Left lung (tissue), 10 donors: ENCODE measurements around the gene POU6F2. TPM values are rescaled to one million over a fixed set of nuclear protein-coding genes. Genes with fewer than 3 reads are reported as not detected.

ENCODE experiments used
- ATAC-seq: fragments of 200-7000 bp; cut with Tn5 transposase; one replicate; pipeline ENCODE4 v1.9.1; 2020; ENCODE audit warnings: moderate library complexity
- DNase-seq, 4 donors: peaks; one replicate each; pipeline ENCODE4 v3.0.0-alpha.2; 2013 to 2020
- H3K27ac ChIP-seq, 2 donors: fragments of 200-600 bp; sonication (generic) in 1 of 2; one replicate each; pipeline versions ENCODE4 v1.5.0 to v1.8.0; 2020 to 2021
- H3K27me3 ChIP-seq, 2 donors: fragments of 200-600 bp; sonication (generic) in 1 of 2; one replicate each; pipeline versions ENCODE4 v1.5.0 to v1.8.0; 2020 to 2021
- H3K36me3 ChIP-seq, 2 donors: fragments of 200-600 bp; sonication (generic) in 1 of 2; one replicate each; pipeline versions ENCODE4 v1.5.0 to v1.8.0; 2020 to 2021
- H3K4me1 ChIP-seq, 2 donors: fragments of 200-600 bp; one replicate each; pipeline ENCODE4 v1.8.0; 2021
- H3K4me3 ChIP-seq, 2 donors: fragments of 200-600 bp; sonication (generic) in 1 of 2; one replicate each; pipeline versions ENCODE4 v1.5.0 to v1.8.0; 2020 to 2021; ENCODE audit warnings: mild to moderate bottlenecking in 1 of 2
- H3K9me3 ChIP-seq, 2 donors: fragments of 200-600 bp; sonication (generic) in 1 of 2; one replicate each; pipeline versions ENCODE4 v1.5.0 to v1.8.0; 2020 to 2021
- intact Hi-C, 2 donors: fragments of 100-400 bp; cut with DNase I; formaldehyde crosslinking; loops; one replicate each; pipeline versions ENCODE4 v1.11.2 to v1.14.2; 2022
- polyA plus RNA-seq, 6 donors: library from polyadenylated mRNA; unstranded; fragments of 120-200 nt; gene quantifications; one replicate each; pipeline ENCODE4 v1.2.1, GENCODE V29; 2013; ENCODE audit not compliant: insufficient read length in 6 of 6
- total RNA-seq, 2 donors: library from RNA; stranded (reverse); fragmentation: NEBNext Ultra II Directional; extraction: Animal tissue kit (Norgen Biotek cat#: 25700); gene quantifications; one replicate each; pipeline ENCODE4 v1.2.1, GENCODE V29; 2021
- TF ChIP-seq, protein P1 (sequence below), 2 donors: fragments of 200-600 bp; sonication (generic) in 1 of 2; IDR thresholded peaks; one replicate each; pipeline versions ENCODE4 v1.5.0 to v1.8.0; 2021; ENCODE audit warnings: antibody characterized with exemption in 2 of 2
- donor health status: DM: no; HTN: yes; CAD: no.
- donor health status: DM: no; HTN: no; CAD: no.

The POU6F2 gene
- total and polyA plus RNA-seq, 8 donors, result 0.08 to 0.32 (median 0.18) TPM; not detected in 3

DNA sequence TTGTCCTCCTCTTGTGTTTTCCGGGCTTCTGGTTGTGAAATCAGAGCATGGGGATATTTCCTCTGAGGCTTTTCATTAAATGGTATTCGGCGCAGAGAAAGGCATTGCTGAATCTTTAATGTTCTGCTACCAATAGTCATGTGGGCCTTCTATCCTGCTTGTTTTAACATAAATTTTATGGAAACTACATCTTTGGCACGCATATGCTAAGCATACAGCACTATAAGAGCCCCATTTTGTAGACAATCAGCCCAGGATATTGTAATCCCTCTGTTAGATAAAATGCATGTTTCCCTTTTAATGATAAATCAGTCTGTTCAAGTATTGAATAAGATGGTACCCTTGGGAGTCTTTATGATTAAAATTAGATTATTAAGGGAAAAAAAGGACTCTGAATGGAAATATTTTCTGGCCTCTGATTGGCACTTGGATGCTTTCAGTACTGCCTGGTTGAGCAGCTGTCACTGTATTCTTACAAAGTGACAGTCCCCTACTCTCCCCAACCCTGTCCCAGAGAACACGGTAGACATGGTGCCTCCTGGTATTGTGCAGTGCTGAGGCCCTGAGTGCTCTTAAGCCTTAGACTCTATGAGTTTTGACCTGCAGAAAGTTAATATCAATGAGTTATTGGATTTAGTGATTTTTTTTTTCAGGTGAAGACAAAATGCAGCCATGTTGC is 256.3 kb downstream of the POU6F2 start:
- no peaks in the 10 kb centered on the region for H3K9me3 ChIP-seq
- intact Hi-C loops, result no loop called here
- no peak overlapping the region for H3K27ac ChIP-seq
- ATAC-seq (no peak), DNase-seq (no peak)
- H3K27me3 ChIP-seq, result no peaks in the 10 kb centered on the region
- no peak overlapping the region for H3K4me3 ChIP-seq
- TF ChIP-seq, protein P1, sequence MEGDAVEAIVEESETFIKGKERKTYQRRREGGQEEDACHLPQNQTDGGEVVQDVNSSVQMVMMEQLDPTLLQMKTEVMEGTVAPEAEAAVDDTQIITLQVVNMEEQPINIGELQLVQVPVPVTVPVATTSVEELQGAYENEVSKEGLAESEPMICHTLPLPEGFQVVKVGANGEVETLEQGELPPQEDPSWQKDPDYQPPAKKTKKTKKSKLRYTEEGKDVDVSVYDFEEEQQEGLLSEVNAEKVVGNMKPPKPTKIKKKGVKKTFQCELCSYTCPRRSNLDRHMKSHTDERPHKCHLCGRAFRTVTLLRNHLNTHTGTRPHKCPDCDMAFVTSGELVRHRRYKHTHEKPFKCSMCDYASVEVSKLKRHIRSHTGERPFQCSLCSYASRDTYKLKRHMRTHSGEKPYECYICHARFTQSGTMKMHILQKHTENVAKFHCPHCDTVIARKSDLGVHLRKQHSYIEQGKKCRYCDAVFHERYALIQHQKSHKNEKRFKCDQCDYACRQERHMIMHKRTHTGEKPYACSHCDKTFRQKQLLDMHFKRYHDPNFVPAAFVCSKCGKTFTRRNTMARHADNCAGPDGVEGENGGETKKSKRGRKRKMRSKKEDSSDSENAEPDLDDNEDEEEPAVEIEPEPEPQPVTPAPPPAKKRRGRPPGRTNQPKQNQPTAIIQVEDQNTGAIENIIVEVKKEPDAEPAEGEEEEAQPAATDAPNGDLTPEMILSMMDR (IDR thresholded peaks at IDR 0.05), result no peak
- H3K4me1 ChIP-seq, result no peaks in the 10 kb centered on the region
- H3K36me3 ChIP-seq, result no peaks in the 10 kb centered on the region

DNA sequence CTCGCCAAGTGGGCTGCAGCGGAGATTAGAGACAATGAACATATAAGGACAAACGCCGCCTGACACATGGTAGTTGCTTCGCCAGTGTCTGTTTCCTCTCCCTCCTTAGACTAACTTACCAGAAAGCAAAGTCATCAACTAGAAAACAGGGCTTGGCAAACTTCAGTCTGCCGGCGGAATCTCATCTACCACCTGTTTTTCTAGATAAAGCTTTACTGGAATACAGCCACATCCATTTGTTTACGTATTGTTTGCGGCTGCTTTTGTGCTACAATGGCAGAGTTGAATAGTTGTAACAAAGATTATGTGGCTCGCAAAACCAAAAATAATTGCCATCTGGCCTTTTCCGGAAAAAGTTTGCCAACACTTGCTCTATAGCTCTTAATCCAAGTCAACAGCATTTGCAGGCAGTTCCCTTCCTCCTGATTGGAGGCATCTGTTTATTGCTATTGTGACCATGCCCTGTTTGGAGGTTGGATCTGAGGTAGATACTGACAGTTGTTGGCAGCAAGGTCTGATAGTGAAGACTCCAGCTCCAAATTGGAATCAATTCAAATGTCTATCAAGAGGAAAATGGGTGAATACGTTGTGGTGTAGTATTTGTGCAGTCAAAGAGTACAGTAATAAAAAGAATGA is 260.6 kb downstream of the POU6F2 start:
- intact Hi-C loops, result no loop called here
- Histone ChIP-seq H3K9me3 (peaks cover 0 to 6% of the 10 kb centered on the region in 2 donors), H3K27me3 (no peaks in the 10 kb centered on the region), H3K36me3 (no peaks in the 10 kb centered on the region), H3K4me3 (no peak overlapping the region), H3K4me1 (no peaks in the 10 kb centered on the region), H3K27ac (no peak overlapping the region)
- ATAC-seq (no peak), DNase-seq (no peak)
- TF ChIP-seq, protein P1 (IDR thresholded peaks at IDR 0.05), result no peak

DNA sequence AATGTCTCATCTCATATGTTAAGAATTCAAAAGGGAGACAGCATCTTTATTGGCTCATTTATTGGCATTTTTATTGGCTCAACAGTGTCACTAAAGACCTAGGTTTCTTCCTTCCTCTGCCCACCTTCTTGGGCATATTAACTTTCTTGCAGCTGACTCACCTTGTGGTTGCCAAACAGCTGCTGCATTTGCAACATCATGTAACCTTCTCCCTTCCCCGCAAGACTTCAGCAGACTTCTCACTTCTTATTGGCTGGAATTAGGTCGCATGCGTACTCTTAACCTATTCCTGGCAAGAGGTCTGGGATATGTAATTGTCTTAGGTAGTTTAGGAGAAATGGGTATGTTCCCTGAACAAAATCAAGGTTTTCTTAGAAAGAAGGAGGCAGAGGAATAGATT is 263.2 kb downstream of the POU6F2 start:
- DNase-seq (no peak), ATAC-seq (no peak)
- H3K9me3 ChIP-seq, result peaks cover 0 to 6% of the 10 kb centered on the region in 2 donors
- H3K4me3 ChIP-seq, result no peak overlapping the region
- H3K4me1 ChIP-seq, result no peaks in the 10 kb centered on the region
- intact Hi-C loops, result no loop called here
- H3K27ac ChIP-seq, result no peak overlapping the region
- TF ChIP-seq, protein P1 (IDR thresholded peaks at IDR 0.05), result no peak
- no peaks in the 10 kb centered on the region for H3K36me3 ChIP-seq
- no peaks in the 10 kb centered on the region for H3K27me3 ChIP-seq

DNA sequence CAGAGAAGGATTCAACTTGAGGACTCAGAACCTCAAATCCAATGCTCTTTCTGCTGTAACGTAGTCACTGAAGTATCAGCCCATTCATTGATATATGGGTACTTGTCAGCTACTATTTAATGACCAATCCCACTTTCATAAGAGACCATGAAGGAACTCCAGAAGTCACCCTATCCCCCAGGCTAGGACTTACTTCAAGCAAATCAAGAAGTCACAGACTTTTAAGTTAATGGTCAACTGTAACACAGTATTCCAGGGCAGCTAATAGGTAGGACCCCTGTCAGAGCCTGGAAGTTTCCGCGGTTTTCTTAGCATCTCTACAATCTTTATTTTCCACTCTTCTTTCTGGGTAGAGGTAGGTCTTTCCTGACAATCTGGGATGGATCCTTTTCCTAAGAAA is 269.9 kb downstream of the POU6F2 start:
- DNase-seq (no peak), ATAC-seq (no peak)
- TF ChIP-seq, protein P1 (IDR thresholded peaks at IDR 0.05), result no peak
- H3K27ac ChIP-seq, result no peak overlapping the region
- no peaks in the 10 kb centered on the region for H3K4me1 ChIP-seq
- H3K36me3 ChIP-seq, result no peaks in the 10 kb centered on the region
- intact Hi-C loops, result no loop called here
- no peak overlapping the region for H3K4me3 ChIP-seq
- no peaks in the 10 kb centered on the region for H3K9me3 ChIP-seq
- H3K27me3 ChIP-seq, result no peaks in the 10 kb centered on the region

DNA sequence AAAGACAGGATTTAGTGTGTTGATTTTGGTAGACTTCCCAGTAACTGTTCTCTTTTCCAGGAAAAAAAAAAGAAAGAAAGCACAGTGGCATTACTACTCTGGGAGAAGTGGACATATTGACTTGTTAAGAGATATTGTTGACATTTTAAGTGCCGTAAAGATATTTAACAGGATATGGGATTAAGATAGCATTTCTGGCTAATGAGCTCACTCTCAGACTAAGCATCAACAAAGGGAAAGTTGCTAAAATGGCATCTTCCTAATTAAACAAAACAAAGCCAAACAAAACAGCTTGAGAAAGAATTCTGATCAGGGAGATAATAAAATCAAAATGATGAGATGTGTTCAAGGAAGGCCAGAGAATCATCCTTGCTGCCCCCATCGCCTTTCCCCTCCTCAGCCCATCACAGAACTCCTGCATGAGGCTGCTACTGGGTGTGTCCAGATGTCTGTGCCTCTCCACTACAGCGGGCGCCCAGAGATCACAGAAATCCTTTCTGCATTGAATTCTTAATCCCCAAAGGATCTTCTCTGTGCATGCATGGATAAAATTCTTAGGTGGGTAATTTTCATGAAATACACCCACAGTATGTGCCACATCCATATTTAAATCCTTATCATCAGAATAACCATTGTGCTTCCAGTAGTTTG is 270.5 kb downstream of the POU6F2 start:
- Histone ChIP-seq H3K27ac (no peak overlapping the region), H3K9me3 (no peaks in the 10 kb centered on the region), H3K27me3 (no peaks in the 10 kb centered on the region), H3K36me3 (no peaks in the 10 kb centered on the region), H3K4me3 (no peak overlapping the region), H3K4me1 (no peaks in the 10 kb centered on the region)
- DNase-seq (no peak), ATAC-seq (no peak)
- TF ChIP-seq, protein P1 (IDR thresholded peaks at IDR 0.05), result no peak
- intact Hi-C loops, result no loop called here
